Pancreas (tissue), 10 donors: Measurements from ENCODE around the gene MACROD2. TPM values are rescaled to one million over a fixed set of nuclear protein-coding genes. Genes with fewer than 3 reads are reported as not detected.

Experiments used
- ATAC-seq, 4 donors: fragments of 200-7000 bp; cut with Tn5 transposase; one replicate each; pipeline versions ENCODE4 v1.8.0 to v1.9.1; 2020; ENCODE audit warnings: mild to moderate bottlenecking in 4 of 4, moderate library complexity in 4 of 4
- DNase-seq, 6 donors: peaks; one replicate each; pipeline ENCODE4 v3.0.0-alpha.2; 2020
- FAIRE-seq: peaks from 2 replicates; lab custom pipeline; 2012; peaks lifted over from hg19 to GRCh38; lab: Jason Lieb, UNC
- H3K27ac ChIP-seq, 4 donors: fragments of 200-600 bp; sonication (generic); 1 replicate in 3 of 4; 2 replicates in 1 of 4; pipeline versions ENCODE4 v1.5.0 to v1.8.0; 2020
- H3K27me3 ChIP-seq, 4 donors: fragments of 200-600 bp; one replicate each; pipeline ENCODE4 v1.8.0; 2021
- H3K36me3 ChIP-seq, 3 donors: fragments of 200-600 bp; sonication (generic) in 1 of 3; one replicate each; pipeline versions ENCODE4 v1.5.0 to v1.8.0; 2020 to 2021
- H3K4me1 ChIP-seq, 3 donors: fragments of 200-600 bp; one replicate each; pipeline ENCODE4 v1.8.0; 2021
- H3K4me3 ChIP-seq, 4 donors: fragments of 200-600 bp; sonication (generic) in 2 of 4; one replicate each; pipeline versions ENCODE4 v1.5.0 to v1.8.0; 2020 to 2021
- H3K9me3 ChIP-seq, 4 donors: fragments of 200-600 bp; one replicate each; pipeline ENCODE4 v1.8.0; 2021
- WGBS, 2 donors: extraction: QIAGEN DNeasy Blood & Tissue Kit; methylation state at CpG; one replicate each; pipeline ENCODE4 v1.1.7; 2013; 5-methylcytosine and 5-hydroxymethylcytosine counted together
- intact Hi-C, 3 donors: fragments of 100-400 bp; cut with DNase I; formaldehyde crosslinking; loops; one replicate each; pipeline versions ENCODE4 v1.11.1 to v1.14.2; 2022
- polyA plus RNA-seq, 2 donors: library from polyadenylated mRNA; stranded (reverse); fragments of 200-250 nt; gene quantifications; one replicate each; pipeline ENCODE4 v1.2.3, GENCODE V29; 2013
- total RNA-seq, 6 donors: library from RNA; stranded (reverse); fragmentation: NEBNext Ultra II Directional in 4 of 6; extraction: Animal tissue kit (Norgen Biotek cat#: 25700) in 4 of 6; gene quantifications; one replicate each; pipeline versions ENCODE4 v1.2.1 to v1.2.4, GENCODE V29; 2021 to 2023
- TF ChIP-seq, protein P1 (sequence below), 4 donors: fragments of 200-600 bp; sonication (generic) in 3 of 4; IDR thresholded peaks; one replicate each; pipeline versions ENCODE4 v1.5.0 to v1.8.0; 2021; ENCODE audit warnings: antibody characterized with exemption in 4 of 4
- donor health status: healthy with polysubstance abuse.
- donor health status: DM: no; HTN: no; CAD: no; lungs with moderate emphysema.
- donor health status: DM: no; HTN: no; CAD: no.
- donor health status: control.
- donor health status: control.
- donor health status: Bipolar disorder and iron deficiency.
- donor health status: DM: yes; HTN: yes; CAD: no.
- donor health status: DM: no; HTN: no; CAD: no.
- donor health status: DM: no; HTN: no; CAD: no.
- donor health status: DM: yes; HTN: yes; CAD: no.

The MACROD2 gene
- total and polyA plus RNA-seq, 8 donors, result 1.7 to 4.9 (median 2.7) TPM

DNA sequence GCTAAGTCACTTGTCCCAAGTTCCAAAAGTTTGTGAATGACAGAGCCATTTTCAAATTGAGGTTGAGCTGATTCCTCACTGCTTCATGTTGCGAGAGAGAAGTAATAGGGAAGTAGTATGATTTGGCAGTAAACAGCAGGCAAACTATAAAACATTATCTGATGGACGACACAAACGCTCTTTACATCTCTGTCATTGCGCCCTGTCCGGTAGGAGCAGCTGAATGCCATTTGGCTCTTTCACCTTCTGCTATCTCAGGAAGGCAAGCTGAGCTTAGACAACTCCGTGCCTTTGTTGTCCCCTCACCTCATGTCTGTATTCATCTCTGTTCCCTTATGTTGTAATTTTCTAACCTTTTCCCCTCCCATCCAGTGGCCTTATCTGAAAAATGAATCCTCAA lies 782.8 kb downstream of the MACROD2 start:
- Histone ChIP-seq H3K27me3 (no peaks in the 10 kb centered on the region), H3K9me3 (no peaks in the 10 kb centered on the region), H3K27ac (no peak overlapping the region), H3K36me3 (no peaks in the 10 kb centered on the region), H3K4me3 (no peak overlapping the region), H3K4me1 (no peaks in the 10 kb centered on the region)
- ATAC-seq (no peak), DNase-seq (no peak), FAIRE-seq (no peak)
- TF ChIP-seq, protein P1, sequence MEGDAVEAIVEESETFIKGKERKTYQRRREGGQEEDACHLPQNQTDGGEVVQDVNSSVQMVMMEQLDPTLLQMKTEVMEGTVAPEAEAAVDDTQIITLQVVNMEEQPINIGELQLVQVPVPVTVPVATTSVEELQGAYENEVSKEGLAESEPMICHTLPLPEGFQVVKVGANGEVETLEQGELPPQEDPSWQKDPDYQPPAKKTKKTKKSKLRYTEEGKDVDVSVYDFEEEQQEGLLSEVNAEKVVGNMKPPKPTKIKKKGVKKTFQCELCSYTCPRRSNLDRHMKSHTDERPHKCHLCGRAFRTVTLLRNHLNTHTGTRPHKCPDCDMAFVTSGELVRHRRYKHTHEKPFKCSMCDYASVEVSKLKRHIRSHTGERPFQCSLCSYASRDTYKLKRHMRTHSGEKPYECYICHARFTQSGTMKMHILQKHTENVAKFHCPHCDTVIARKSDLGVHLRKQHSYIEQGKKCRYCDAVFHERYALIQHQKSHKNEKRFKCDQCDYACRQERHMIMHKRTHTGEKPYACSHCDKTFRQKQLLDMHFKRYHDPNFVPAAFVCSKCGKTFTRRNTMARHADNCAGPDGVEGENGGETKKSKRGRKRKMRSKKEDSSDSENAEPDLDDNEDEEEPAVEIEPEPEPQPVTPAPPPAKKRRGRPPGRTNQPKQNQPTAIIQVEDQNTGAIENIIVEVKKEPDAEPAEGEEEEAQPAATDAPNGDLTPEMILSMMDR (IDR thresholded peaks at IDR 0.05), result no peak
- intact Hi-C loops, result no loop called here
- WGBS, 2 donors, result 89% methylated on average over 6 of the region's 6 CpGs

DNA sequence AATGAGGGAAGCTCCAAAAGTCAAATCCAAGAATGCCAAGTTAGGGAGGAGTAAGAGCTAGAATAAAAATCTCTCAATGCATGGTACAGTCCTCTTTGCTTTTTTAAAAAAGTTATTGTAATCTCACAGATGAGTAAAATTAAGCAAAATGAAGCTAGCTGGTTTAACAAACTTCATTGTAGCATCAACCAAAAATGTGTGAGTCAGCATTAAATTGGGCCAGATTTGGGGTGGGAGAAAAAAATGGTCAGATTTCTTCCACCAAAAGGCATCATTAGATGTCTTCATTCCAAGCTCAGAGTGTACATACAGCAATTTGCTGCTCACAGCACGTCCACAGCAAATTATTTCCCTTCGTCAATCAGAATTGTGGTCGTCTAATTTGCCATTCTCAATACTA lies 783.6 kb downstream of the MACROD2 start:
- no peaks in the 10 kb centered on the region for H3K27me3 ChIP-seq
- H3K36me3 ChIP-seq, result no peaks in the 10 kb centered on the region
- H3K4me1 ChIP-seq, result no peaks in the 10 kb centered on the region
- WGBS, 2 donors, result 83 to 92% methylated on average over 3 of the region's 3 CpGs
- no peak overlapping the region for H3K4me3 ChIP-seq
- TF ChIP-seq, protein P1 (IDR thresholded peaks at IDR 0.05), result no peak
- intact Hi-C loops, result no loop called here
- no peak overlapping the region for H3K27ac ChIP-seq
- ATAC-seq (no peak), DNase-seq (no peak), FAIRE-seq (no peak)
- H3K9me3 ChIP-seq, result no peaks in the 10 kb centered on the region

DNA sequence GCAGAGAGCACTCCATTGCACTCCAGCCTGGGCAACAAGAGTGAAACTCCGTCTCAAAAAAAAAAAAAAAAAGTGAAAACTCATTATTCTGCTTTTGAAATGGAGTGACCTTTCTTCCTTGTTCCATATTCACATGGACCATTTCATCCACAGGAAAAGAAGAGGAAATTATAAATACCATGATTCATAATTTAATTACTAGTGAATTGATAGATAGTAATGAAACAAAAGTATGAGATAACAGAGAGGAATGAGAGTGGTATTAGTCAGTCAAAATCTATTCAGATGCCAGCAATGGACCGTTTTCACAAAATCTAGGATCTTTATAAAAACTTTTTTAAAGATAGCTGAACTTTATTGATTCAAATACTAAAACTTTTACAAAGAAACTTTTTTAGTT lies 785.2 kb downstream of the MACROD2 start:
- Histone ChIP-seq H3K4me3 (no peak overlapping the region), H3K27me3 (no peaks in the 10 kb centered on the region), H3K27ac (no peak overlapping the region), H3K4me1 (peaks cover 0 to 8% (median 0%) of the 10 kb centered on the region in 3 donors), H3K36me3 (no peaks in the 10 kb centered on the region), H3K9me3 (no peaks in the 10 kb centered on the region)
- WGBS, 2 donors, result 85 to 88% methylated on average over 2 of the region's 2 CpGs
- no peak for ATAC-seq
- TF ChIP-seq, protein P1 (IDR thresholded peaks at IDR 0.05), result no peak
- intact Hi-C loops, result no loop called here
- no peak for DNase-seq
- FAIRE-seq, result no peak

DNA sequence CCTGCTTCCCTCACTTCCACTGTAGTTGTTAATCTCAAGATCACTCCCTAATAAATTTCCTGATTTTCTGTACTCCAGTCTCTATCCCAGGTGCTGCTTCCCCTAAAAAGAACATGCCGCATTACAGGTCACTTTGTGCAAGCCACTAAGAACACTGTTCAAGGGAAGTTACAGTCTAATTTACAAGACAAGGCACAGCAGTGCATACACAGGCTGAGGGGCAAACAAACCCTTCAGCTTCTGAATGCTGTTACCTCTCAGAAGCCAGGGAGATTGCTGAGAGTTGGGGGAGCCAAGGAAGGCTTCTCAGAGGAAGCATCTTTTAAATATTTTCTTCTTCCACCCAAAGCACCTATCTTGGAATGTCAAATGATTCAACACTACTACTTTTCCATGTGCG lies 787.4 kb downstream of the MACROD2 start:
- TF ChIP-seq, protein P1 (IDR thresholded peaks at IDR 0.05), result no peak

DNA sequence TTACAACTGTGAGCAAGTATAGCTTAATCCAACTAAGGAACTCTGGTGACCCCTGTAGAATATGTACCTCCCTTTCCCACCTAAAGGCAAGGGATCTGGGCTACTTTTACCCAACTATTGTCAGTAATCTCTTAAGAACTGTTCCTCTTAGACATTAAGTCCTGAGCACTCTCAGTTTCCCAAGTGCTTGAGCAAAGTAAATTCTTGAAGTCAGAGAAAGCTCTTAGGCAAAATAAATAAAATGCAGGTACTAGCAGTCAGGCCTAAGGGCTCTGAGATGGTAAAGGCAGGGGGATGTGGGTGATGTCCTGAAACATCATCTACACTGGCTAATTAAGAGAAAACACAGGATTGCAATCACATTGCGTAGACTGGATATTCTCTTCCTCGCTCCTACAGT lies 788.5 kb downstream of the MACROD2 start:
- Histone ChIP-seq H3K27me3 (no peaks in the 10 kb centered on the region), H3K36me3 (no peaks in the 10 kb centered on the region), H3K4me3 (no peak overlapping the region), H3K4me1 (peaks cover 0 to 10% (median 0%) of the 10 kb centered on the region in 3 donors), H3K9me3 (no peaks in the 10 kb centered on the region), H3K27ac (no peak overlapping the region)
- ATAC-seq, result no peak
- no peak for FAIRE-seq
- DNase-seq, result no peak
- TF ChIP-seq, protein P1 (IDR thresholded peaks at IDR 0.05), result no peak
- WGBS, 2 donors, result 99 to 100% methylated on average over 2 of the region's 2 CpGs
- intact Hi-C loops, result no loop called here

More for the DNA sequence above, 787.4 kb downstream of the MACROD2 start:
- WGBS, 2 donors, result 91 to 97% methylated on average over 2 of the region's 2 CpGs
- Histone ChIP-seq H3K9me3 (no peaks in the 10 kb centered on the region), H3K4me1 (peaks cover 0 to 10% (median 0%) of the 10 kb centered on the region in 3 donors), H3K27ac (no peak overlapping the region), H3K27me3 (no peaks in the 10 kb centered on the region), H3K36me3 (no peaks in the 10 kb centered on the region), H3K4me3 (no peak overlapping the region)
- ATAC-seq (no peak), DNase-seq (no peak), FAIRE-seq (no peak)
- intact Hi-C loops, result no loop called here
